ENCODE results near the gene ANO1.
"Not testable (repeated sequence)": the region's sequence is repeated elsewhere in the genome, so short reads cannot be mapped to it uniquely, and the experiment has no call there.

Gene ANO1

DNA sequence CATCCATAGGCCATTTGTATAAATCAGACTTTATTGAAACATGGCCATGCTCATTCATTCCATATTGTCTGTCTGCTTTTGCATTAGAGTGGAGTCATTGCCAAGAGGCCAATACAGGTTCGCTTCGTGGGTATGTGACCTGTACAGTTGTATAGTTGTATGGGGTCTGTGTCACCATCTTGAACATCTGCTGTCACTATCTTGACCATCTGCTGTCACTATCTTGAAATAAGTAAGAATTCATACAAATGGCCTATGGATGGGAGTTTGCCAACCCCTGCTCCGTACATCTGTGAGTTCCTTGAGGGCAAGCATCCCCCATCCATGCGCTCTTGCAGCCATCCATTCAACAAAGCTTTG, 44.4 kb upstream of the ANO1 start:
- H3K27me3 ChIP-seq (ENCODE audit: control insufficient read depth, low read length): no peaks in the 10 kb centered on the region
- no peaks in the 10 kb centered on the region for H3K4me1 ChIP-seq (ENCODE audit: control insufficient read depth, low read length)
- no peaks in the 10 kb centered on the region for H3K9me3 ChIP-seq (ENCODE audit: control insufficient read depth, insufficient read depth, low read length)
- H3K4me3 ChIP-seq (ENCODE audit: low read length): no peak overlapping the region
- no peak overlapping the region for H3K4me2 ChIP-seq (ENCODE audit: low read length)
- no peak for TF ChIP-seq EZH2phosphoT487 (IDR thresholded peaks at IDR 0.05; ENCODE audit: borderline replicate concordance, low read length)
- TF ChIP-seq, protein P1, sequence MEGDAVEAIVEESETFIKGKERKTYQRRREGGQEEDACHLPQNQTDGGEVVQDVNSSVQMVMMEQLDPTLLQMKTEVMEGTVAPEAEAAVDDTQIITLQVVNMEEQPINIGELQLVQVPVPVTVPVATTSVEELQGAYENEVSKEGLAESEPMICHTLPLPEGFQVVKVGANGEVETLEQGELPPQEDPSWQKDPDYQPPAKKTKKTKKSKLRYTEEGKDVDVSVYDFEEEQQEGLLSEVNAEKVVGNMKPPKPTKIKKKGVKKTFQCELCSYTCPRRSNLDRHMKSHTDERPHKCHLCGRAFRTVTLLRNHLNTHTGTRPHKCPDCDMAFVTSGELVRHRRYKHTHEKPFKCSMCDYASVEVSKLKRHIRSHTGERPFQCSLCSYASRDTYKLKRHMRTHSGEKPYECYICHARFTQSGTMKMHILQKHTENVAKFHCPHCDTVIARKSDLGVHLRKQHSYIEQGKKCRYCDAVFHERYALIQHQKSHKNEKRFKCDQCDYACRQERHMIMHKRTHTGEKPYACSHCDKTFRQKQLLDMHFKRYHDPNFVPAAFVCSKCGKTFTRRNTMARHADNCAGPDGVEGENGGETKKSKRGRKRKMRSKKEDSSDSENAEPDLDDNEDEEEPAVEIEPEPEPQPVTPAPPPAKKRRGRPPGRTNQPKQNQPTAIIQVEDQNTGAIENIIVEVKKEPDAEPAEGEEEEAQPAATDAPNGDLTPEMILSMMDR (IDR thresholded peaks at IDR 0.05; ENCODE audit: low read depth, low read length, poor library complexity, severe bottlenecking): no peak
- H3K27ac ChIP-seq (ENCODE audit: low read depth, low read length): no peak overlapping the region
- H4K20me1 ChIP-seq (ENCODE audit: control insufficient read depth, insufficient read depth, low read depth, low read length): no peaks in the 10 kb centered on the region
- no peaks in the 10 kb centered on the region for H3K79me2 ChIP-seq (ENCODE audit: control insufficient read depth, low read length)
- no peaks in the 10 kb centered on the region for H3K36me3 ChIP-seq (ENCODE audit: control insufficient read depth, low read length)
- no peaks in the 10 kb centered on the region for H3F3A ChIP-seq (ENCODE audit: control insufficient read depth, insufficient read depth)
- no peaks in the 10 kb centered on the region for H3K9me2 ChIP-seq (replicated peaks; ENCODE audit: control insufficient read depth, low read length)

DNA sequence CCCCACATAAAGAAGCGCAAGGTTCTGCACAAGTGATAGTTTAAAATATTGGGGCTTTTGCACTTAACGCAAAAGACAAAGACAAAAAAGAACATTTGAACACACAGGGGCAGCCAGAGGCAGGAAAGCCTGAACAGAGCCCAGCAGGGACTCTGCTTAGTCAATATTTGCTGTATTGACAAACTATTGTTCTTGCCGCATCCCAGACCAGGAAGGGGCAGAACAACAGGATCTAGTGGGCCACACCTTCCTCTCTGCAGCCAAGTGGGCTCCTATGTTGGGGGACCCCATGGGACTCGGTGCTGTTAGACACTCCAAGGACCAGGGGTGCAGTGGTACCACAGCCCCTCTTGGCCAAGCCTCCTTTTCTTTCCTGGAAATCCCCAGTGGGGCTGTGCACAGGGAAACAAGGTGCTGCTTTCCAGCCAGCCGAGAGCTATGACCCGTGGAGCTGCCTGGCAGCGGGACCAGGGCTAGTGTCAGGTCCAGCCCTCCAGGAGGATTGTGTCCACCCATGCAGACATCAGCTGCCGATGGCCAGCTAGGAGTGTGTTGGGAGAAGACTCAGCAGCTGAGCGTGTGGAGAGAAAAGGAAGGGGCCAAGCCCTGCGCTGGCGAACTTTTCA, 43.3 kb upstream of the ANO1 start:
- Histone ChIP-seq H3K9me3 (ENCODE audit: control insufficient read depth, insufficient read depth, low read length) (no peaks in the 10 kb centered on the region), H3K4me3 (ENCODE audit: low read length) (no peak overlapping the region), H3K79me2 (ENCODE audit: control insufficient read depth, low read length) (no peaks in the 10 kb centered on the region), H3K9me2 (replicated peaks; ENCODE audit: control insufficient read depth, low read length) (no peaks in the 10 kb centered on the region), H3K4me2 (ENCODE audit: low read length) (no peak overlapping the region), H3K36me3 (ENCODE audit: control insufficient read depth, low read length) (no peaks in the 10 kb centered on the region), H3K4me1 (ENCODE audit: control insufficient read depth, low read length) (no peaks in the 10 kb centered on the region), H3F3A (ENCODE audit: control insufficient read depth, insufficient read depth) (no peaks in the 10 kb centered on the region), H3K27ac (ENCODE audit: low read depth, low read length) (no peak overlapping the region), H3K27me3 (ENCODE audit: control insufficient read depth, low read length) (no peaks in the 10 kb centered on the region), H4K20me1 (ENCODE audit: control insufficient read depth, insufficient read depth, low read depth, low read length) (no peaks in the 10 kb centered on the region)
- TF ChIP-seq EZH2phosphoT487 (IDR thresholded peaks at IDR 0.05; ENCODE audit: borderline replicate concordance, low read length): no peak
- TF ChIP-seq, protein P1 (IDR thresholded peaks at IDR 0.05; ENCODE audit: low read depth, low read length, poor library complexity, severe bottlenecking): no peak

DNA sequence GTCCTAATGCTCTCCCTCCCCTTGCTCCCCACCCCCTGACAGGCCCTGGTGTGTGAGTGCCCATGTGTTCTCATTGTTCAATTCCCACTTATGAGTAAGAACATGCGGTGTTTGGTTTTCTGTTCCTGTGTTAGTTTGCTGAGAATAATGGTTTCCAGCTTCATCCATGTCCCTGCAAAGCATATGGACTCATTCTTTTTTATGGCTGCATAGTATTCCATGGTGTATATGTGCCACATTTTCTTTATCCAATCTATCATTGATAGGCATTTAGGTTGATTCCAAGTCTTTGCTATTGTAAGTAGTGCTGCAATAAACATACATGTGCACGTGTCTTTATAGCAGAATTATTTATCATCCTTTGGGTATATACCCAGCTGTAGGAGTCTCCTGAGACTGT, 42.5 kb upstream of the ANO1 start:
- H3K4me3 ChIP-seq (ENCODE audit: low read length); H3K4me2 ChIP-seq (ENCODE audit: low read length); H3K36me3 ChIP-seq (ENCODE audit: control insufficient read depth, low read length); H3K79me2 ChIP-seq (ENCODE audit: control insufficient read depth, low read length); H3K9me3 ChIP-seq (ENCODE audit: control insufficient read depth, insufficient read depth, low read length); H3K4me1 ChIP-seq (ENCODE audit: control insufficient read depth, low read length); H3F3A ChIP-seq (ENCODE audit: control insufficient read depth, insufficient read depth); H3K9me2 ChIP-seq (replicated peaks; ENCODE audit: control insufficient read depth, low read length); H3K27me3 ChIP-seq (ENCODE audit: control insufficient read depth, low read length); H4K20me1 ChIP-seq (ENCODE audit: control insufficient read depth, insufficient read depth, low read depth, low read length); H3K27ac ChIP-seq (ENCODE audit: low read depth, low read length): not testable (repeated sequence)

DNA sequence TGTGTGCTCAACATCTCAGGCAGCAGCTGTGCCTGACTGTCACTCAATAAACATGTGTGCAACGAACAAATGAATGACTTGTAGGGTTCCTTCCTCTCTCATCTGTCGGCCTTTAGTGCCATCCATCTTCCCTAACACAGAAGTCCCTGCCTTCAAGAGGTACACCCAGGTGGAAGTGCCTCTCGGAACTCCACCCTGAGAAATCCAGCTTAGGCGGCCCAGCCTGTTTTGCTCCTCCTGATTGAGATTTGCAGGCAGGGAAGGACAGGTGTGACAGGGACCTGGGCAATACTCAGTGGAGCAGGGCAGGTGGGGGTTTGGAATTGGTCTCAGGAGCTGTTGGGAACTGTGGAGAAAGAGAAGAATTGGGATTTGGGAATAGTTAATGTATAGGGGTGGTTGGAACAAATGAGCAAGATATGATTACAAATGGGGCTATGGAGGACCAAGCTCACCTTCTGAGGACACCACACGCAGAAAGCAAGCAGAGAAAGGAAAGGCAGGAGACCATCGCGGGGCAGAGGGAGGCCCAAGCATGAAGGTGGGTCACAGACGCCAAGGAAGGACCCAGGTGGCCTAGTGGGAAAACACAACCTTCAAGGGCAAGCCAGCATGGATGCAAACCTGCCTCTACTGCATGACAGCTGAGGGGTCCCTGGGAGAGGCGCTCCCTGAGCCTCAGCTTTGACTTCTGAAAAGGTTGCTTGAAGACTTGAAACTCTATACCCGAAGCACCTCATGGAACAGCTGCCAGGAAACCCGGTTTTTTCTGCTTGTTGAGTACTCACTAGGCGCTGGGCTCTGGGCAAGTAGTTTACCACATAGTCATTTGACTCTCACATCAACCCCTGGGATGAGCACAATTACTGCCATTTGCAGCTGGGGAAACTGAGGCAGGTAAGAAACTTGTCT, 40.9 kb upstream of the ANO1 start:
- Histone ChIP-seq H3K9me2 (replicated peaks; ENCODE audit: control insufficient read depth, low read length) (no peaks in the 10 kb centered on the region), H3K27ac (ENCODE audit: low read depth, low read length) (no peak overlapping the region), H3K27me3 (ENCODE audit: control insufficient read depth, low read length) (no peaks in the 10 kb centered on the region), H3K4me2 (ENCODE audit: low read length) (no peak overlapping the region), H3K36me3 (ENCODE audit: control insufficient read depth, low read length) (no peaks in the 10 kb centered on the region), H3K4me3 (ENCODE audit: low read length) (no peak overlapping the region), H3F3A (ENCODE audit: control insufficient read depth, insufficient read depth) (no peaks in the 10 kb centered on the region), H3K9me3 (ENCODE audit: control insufficient read depth, insufficient read depth, low read length) (no peaks in the 10 kb centered on the region), H3K4me1 (ENCODE audit: control insufficient read depth, low read length) (no peaks in the 10 kb centered on the region), H3K79me2 (ENCODE audit: control insufficient read depth, low read length) (no peaks in the 10 kb centered on the region), H4K20me1 (ENCODE audit: control insufficient read depth, insufficient read depth, low read depth, low read length) (no peaks in the 10 kb centered on the region)
- TF ChIP-seq, protein P1 (IDR thresholded peaks at IDR 0.05; ENCODE audit: low read depth, low read length, poor library complexity, severe bottlenecking): no peak
- no peak for TF ChIP-seq EZH2phosphoT487 (IDR thresholded peaks at IDR 0.05; ENCODE audit: borderline replicate concordance, low read length)
